CD4-positive, alpha-beta T cell treated with Interleukin-17A for 4 hours (primary cell): Measurements from ENCODE around the gene UCMA.

Experiments
- DNase-seq: peaks from one replicate; pipeline ENCODE4 v3.0.0-alpha.2; 2020; ENCODE audit warnings: mixed read lengths

UCMA gene

DNA sequence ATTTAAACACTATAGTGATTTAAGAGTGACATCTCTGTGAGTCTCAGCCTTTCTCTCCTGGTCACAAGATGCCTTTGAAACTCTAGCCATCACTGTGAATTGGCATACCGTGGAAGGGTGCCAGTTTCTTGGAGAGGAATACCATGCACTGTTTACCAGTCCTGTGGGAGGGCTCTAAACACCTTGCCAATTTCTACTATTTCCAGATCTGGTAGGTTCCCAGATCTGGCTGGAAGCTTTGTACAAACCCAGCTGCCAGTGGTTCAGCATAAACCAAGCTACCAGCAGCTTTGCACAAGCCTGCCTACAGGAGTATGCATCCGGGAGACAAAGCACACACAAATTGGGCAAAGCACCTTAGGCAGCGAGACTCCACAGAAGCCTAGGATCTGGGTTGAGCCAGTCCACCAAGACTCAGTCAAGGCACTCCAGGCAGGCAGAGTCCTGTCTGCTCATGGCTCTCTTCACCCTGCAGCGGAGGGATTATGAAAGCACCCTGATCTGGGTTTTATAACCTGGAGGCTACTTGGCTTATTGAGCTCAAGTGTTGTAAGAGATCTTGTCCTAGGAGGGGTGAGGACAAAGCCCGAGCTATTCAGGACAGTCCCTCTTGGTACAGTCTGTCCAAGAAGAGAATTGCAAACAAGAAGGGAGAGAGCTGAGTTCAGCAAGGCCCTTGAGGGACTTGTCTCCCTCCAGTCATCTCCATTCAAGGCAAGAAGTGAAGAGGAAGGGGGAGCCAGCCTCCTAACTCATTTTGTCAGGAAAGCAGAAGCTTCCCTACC is 49.3 kb downstream of the UCMA start:
- DNase-seq, result no peak

DNA sequence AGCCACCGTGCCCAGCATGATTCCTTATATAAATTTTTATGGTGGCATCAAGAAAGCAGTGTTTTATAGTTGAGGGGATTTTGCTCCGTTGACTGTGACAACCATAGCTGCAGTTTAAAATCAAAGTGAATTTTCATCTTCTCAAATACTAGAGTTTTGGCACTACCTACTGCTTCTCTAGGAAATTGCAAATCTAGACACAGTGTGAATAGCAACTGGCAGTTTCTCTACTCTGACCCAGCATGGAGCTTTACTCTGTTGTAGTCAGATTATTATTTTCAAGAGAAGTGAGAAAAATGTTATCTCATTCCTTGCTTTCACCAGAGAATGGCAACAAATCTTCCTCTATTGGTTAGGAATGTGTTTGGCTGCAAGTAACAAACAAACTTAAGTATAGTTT is 49.9 kb downstream of the UCMA start:
- no peak for DNase-seq

DNA sequence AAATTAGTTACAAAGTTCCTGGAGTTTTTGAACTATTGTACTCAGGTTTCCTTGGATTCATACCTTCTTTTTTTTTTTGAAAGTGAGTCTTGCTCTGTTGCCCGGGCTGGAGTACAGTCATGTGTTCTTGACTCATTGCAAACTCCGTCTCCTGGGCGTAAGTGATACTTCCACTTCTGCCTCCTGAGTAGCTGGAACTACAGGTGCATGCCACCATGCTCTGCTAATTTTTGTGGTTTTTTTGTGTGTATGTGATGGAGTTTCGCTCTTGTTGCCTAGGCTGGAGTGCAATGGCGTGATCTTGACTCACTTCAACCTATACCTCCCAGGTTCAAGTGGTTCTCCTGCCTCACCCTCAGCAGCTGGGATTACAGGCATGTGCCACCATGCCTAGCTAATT is 50.5 kb downstream of the UCMA start:
- DNase-seq, result no peak

DNA sequence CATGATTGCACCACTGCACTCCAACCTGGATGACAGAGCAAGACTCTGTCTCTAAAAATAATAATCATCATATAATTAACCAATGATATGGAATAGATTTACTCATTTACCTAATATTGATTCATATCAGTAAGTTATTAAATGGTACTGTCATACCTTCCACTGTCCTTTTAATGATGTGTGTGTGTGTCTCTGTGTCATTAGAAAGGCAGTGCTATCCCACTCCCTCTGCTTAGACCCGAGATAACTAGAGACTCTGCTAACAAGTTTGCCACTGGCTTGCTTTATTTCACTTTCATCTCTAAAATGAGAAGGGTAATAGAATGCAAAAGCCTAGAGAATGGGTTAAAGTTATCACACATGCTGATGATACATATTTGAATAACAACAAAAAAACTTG is 51.8 kb downstream of the UCMA start:
- DNase-seq, result no peak

DNA sequence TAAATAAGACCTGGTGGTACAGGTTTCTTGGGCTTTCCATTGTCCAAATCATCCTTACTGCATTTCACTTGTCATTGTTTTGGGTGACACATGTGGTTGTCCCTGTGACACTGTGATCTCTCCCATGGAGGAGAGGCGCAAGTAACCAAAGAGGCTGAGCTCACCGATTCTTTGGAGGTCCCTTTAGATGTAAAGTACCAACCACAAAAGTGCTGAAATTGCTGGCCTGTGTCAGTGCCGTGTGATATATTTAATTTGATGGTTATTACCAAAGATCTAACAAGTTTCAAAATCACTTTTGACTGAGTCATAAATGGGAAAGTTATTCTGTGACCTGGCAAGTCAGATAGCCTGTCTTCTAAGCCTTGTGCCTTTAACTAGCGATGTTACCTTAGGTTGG is 53.4 kb downstream of the UCMA start:
- DNase-seq, result no peak

DNA sequence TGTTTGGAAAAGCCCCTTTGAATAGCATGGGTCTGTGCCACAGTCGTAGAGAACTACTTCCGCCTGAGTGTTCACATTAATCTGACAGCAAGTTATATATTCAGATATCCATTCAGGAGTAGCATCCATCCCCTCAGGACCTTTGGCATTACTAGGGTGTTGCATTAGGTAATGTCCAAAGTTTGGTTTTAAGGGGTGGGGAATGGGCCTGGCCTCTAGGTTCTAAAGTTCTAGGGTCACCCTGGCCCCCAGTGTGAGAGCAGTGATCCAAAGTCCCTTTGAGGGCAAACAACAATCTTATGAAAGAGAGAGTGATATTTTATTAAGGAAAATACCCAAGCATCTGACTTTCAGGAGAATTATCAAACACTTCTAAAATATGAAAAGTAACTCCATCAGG is 60.6 kb downstream of the UCMA start:
- no peak for DNase-seq
